HG03565 (cell line): ENCODE measurements around the gene IL17B.

Experiments used
- ATAC-seq: cut with Tn5 transposase; IDR thresholded peaks from one replicate; pipeline ENCODE4 v1.9.1; 2021; ENCODE audit warnings: mild to moderate bottlenecking, moderate library complexity; ENCODE audit not compliant: unreplicated experiment

IL17B gene

GRCh38 chr5:149415066-149415967 lies 36.2 kb upstream of the IL17B start:
- no peak for ATAC-seq

- no peak for ATAC-seq
These were observed 35.4 kb upstream of the IL17B start for GRCh38 chr5:149414405-149415065.

GRCh38 chr5:149413477-149414210 lies 34.6 kb upstream of the IL17B start:
- no peak for ATAC-seq

DNA sequence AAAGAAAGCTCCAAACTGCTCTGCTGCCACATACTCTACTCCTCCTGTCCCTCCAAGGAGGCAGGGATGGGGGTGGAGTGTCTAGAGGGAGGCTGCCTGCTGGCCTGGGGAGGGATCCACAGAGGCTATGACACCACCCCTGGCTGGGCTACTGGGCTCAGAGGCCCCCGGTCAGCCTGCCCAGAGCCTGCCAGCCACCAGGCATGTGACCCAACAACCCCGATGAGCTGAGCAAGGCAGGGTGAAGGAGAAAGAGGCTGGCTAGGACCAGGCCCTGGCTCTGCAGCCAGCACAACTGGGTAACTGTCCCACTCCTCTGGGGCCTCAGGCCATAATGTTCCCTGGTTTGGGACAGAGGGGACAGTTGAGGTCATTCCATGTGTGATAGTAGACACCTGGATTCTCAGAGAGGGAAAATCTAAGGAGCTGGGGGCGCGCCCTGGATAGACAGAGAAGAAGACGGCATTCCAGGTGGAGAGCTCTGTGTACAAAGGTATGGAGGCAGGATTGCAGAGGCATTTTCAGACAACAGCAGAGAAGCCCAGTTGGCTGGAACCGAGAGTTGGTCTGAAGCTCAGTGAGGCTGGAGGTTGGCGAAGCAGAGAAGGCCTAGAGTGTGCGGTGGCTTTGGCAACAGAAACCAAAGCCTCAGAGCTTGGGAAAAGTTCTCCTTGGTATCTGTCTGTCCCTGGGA lies 33.8 kb upstream of the IL17B start:
- no peak for ATAC-seq

GRCh38 chr5:149411738-149412519 lies 32.8 kb upstream of the IL17B start:
- no peak for ATAC-seq

DNA sequence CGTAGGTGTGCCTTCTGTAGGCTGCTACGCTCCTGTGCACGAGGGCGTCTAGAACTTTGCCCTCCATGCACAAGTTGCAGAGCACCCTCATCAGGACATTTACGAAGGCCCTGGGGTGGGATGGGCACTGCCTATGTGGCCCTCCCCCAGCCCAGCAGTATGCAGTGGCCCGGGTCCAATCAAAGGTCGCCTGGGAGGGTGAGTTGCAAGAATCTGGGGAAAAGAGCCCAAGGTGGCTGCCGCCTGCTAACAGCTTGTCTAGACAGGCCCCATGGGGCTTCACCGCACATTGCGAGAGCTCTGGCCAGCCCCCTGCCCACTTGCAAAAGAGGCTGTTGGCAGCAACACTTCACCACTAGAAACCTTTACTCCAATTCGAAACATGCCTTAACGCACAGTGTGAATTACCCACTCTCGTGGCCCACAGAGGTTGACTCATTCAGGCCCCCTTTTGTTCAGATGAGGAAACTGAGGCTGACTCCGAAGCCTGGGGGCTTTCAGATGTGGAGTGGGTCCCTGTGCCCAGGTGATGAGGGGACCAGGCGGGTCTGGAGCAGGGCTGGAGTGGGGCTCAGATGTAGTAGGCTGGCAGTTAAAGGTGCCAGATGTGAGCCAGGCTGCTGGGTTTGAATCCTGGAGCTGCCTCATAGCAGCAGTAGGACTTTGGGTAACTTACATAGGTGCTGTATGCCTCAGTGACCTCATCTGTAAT lies 31.8 kb upstream of the IL17B start:
- no peak for ATAC-seq

DNA sequence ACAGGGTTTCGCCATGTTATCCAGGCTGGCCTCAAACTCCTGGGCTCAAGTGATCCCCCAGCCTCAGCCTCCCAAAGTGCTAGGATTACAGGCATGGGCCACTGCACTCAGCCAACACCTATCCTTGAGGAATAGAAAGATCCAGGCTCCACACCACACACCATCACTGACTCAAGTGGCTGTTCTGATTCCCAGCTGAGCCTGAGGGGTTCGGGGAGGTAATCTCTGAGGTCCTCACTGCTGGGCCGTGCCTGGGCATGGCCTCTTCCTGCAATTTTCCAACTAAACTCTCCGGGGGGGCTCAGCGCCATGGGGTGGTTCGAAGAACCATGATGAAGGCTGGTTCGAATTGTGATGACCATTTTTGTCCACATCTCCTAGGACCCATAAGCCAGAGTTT lies 31.0 kb upstream of the IL17B start:
- no peak for ATAC-seq

DNA sequence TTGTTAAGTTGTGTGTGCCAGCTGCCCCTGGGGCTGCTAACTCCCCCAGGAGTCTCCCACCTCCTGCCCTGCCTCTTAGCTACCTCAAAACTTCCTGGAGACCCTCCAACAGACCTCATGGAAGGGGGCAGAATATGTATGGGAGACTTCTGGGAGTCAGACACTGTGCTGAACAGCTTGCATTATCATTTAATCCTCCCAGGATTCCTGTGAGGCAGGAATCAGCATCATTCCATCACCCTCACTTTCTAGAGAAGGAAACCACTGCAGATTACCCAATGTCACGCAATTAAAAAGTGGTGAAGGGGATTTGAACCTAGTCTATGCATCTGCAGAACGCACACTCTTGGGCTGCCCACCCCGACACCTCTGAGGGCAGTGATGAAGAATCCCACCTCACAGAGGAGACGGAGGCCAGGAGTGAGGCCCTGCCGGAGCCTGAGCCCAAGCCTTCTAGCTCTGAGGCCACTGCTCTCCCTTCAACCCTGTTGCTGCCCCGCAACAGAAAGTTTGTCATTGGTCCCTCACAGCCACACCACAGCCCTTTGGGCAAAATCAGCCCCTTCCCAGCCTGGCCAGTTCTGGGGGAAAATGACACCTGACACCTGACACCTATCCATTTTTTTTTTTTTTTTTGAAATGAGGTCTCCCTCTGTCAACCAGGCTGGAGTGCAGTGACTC lies 30.3 kb upstream of the IL17B start:
- no peak for ATAC-seq

DNA sequence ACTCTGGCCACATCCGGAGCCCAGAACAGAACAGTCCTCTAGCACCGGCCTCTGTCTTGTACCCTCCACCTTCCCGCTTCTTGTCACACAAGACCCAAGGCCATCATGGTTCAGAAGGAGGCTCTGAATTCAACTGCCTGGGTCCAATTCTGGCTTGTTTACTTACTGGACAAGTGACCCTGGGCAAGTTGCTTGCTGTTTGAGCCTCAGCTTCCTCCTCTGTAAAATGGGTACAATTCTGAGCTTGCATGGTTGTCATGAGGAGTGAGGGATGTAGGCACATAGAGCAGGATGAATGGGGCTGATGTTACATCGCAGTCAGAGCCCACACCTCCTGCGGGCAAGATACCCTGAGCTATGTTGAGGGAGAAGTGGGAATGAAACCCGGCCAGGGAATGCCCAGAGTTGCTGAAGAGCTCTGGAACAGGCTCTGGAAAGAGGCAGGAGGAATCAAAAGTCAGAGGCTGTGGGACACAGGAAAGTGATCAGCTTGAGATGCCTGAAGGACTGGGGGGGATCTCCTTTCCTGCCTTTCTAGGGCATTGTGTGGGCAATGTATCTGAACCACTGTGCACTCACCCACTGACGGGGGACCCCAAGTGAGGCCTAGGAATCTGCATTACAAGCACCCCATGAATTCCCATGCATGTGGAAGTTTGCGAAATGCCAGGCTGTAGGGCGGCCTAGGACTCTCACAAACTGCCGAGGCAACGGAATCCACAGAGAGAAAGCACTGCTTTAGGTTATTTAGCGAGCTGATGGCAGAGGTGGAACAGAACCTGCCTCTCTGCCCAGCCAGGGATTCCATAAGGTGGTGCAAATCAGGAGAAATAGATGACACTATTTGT lies 29.4 kb upstream of the IL17B start:
- ATAC-seq, result no peak

- ATAC-seq, result no peak
These were observed 28.5 kb upstream of the IL17B start for GRCh38 chr5:149407323-149408251.

DNA sequence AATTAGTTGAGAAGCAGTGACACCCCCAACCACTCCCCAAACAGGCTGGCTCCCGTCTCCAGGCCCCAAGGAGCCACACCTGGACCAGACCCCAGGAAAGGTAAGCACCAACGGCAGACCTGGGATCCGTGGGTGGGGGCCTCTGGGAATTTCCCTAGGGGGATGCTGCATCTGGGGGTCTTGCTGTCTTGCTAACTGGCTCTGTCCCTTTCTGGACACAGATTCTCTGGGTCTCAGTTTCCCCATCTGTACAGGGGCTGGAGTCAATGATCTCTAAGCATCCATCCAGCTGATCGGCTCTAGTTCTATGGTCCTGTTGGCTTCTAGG lies 27.9 kb upstream of the IL17B start:
- no peak for ATAC-seq

DNA sequence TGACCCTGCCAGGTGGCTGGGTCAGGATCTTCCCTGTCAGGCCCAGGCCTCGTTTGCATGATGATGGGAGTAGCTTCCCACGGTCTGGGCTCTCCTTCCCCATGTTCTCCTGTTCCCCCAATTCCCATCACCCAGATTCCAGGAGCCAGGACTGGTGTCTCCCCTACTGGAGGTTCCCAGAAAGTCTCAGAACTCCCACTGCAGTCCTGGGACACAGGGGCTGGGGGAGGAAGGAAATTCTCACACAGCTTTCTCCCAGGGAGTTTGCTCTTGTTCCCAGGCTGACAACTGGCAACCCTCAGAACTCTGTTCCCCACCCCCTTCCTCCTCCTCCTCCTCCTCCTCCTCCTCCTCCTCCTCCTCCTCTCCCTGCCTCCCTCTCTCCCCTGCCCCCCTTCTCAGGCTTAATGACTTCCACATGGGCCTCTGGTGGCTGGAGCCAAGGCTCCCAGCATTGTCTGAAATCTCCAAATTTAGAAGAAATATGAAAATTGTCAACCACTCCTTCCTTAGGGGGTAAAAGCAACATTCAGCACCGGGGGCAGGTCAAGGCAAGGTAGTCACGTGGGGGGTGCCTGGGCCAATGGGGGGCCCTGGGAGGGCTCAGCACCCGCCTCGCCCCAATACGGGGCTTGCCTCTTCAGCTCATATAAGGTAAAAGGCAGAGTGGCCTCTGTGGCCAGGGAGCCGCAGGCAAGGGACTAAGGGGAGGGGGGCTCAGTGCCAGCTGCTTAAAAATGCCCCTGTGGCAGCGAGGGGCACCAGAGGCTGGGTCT lies 27.3 kb upstream of the IL17B start:
- ATAC-seq, result no peak

DNA sequence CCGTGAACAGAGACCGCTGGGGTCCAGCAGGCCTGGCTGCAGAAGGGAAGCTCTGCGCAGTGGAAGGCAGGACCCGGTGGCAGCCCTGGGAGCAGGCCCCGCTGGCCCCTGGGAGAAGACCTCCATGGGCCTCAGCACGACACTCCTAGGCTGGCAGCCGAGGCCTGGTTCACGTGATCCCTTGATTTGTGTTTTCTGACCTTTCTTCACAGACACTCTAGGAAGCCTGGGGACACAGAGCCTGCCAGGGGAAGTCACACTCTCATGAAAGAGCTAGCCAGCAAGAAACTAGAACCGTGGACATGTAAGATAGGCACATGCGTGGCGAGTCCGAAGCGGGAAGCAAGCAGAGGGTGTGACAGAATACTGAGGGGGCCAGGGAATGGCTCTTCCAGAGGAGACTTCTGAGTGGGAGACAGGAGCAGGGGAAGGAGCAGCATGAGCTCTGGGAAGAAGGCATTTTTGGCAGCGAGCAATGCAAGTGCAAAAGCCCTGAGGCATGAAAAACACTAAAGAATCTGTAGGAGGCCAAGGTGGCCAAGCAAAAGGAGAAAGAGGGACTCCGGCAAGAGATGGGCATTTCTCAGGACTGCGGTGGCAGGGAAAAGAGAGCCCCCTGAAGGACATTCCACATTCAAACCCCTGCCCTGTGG lies 26.6 kb upstream of the IL17B start:
- no peak for ATAC-seq

DNA sequence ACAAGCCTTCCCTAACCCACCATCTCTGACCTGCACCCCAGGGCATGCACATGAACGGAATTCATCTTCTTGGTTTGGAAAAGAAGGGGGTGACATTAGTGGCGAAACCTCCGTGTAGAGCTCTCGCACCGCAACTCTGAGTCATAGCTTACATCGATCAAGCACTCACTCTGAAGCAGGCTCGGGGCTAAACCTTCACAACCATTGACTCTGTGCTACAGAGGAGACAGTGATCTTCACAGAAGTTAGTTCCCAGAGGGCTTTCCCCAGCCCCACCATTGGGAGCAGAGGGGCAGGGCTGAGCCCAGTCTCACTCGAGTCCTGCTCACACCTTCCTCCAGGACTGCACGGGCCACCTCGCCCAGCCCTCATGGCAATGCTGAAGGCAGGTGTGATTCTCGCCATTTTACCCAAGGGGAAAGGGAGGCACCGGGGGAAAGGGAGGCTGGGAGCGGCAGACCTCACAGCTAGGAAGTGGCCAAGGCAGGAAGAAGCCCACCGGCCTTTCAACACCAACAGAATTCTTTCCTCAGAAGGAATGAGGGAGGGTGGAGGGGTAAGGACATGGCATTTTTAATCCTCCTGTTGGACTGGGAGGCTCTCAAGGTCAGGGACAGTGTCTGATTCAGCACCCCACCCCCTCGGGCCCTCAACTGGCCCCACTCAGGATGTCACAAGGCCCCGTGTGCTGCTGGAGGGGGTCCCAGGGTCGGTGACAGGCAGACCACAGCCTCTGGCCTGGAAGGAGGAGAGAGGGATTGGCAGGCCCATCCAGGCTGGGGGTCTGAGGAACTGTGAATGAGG lies 25.9 kb upstream of the IL17B start:
- no peak for ATAC-seq
